Activated T-cell treated with anti-CD3 and anti-CD28 coated beads, Interleukin-2, amount 50 U/mL, for 24 hours (primary cell): ENCODE data around the gene ARHGAP33.
A peak's percentile ranks its signal among the peaks of the same experiment; 100 is the strongest.
"Not testable (repeated sequence)": the region's sequence is repeated elsewhere in the genome, so short reads cannot be mapped to it uniquely, and the experiment has no call there.

Experiments used
- DNase-seq: peaks from one replicate; pipeline ENCODE4 v3.0.0-alpha.2; 2020
- H3K27ac Mint-ChIP-seq: 2 replicates; pipeline ENCODE4 v1.8.0; 2020; ENCODE audit warnings: mild to moderate bottlenecking, mixed read lengths
- H3K27me3 Mint-ChIP-seq: 2 replicates; pipeline ENCODE4 v1.8.0; 2020; ENCODE audit warnings: mixed read lengths
- H3K36me3 Mint-ChIP-seq: 2 replicates; pipeline ENCODE4 v1.8.0; 2020; ENCODE audit warnings: low read depth, mixed read lengths
- H3K4me1 Mint-ChIP-seq: 2 replicates; pipeline ENCODE4 v1.8.0; 2020; ENCODE audit warnings: low read depth, mixed read lengths
- H3K4me3 Mint-ChIP-seq: 2 replicates; pipeline ENCODE4 v1.8.0; 2020; ENCODE audit warnings: mild to moderate bottlenecking, moderate library complexity, mixed read lengths
- H3K9me3 Mint-ChIP-seq: 2 replicates; pipeline ENCODE4 v1.8.0; 2020; ENCODE audit warnings: mixed read lengths

The ARHGAP33 gene

DNA sequence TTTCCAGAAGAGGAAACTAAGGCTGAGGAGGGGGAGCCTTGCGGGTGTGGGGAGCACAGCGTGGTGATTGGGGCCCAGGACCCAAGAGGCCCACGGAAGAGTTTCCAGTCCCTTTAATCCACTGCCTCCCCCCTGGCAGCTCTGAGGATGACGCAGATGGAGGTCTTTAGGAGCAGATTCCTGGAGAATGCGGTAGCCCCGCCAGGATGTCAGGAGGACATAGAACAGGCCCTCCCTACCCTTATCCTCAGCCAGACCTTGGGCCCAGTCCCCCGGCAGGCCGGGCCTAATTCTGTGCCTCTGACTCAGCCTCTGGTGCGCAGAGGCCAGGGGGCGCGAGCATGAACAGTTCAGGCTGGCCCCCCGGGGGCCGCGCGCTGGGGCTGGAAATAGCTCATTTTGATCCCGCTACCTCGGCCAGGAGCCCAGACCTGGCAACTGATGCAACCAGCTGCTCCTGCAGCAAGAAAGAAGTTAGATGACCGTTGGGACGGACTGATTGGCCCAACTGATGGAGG lies 18.1 kb upstream of the ARHGAP33 start:
- Mint-ChIP-seq H3K36me3 (peaks cover 66% of the 10 kb centered on the region), H3K27me3 (peaks cover 8% of the 10 kb centered on the region), H3K4me1 (peaks cover 36% of the 10 kb centered on the region), H3K9me3 (no peaks in the 10 kb centered on the region), H3K4me3 (peak overlapping the region; percentile 92), H3K27ac (peak overlapping the region; percentile 94)
- DNase-seq = no peak

GRCh38 chr19:35757749-35758608 lies 17.4 kb upstream of the ARHGAP33 start, which contains the start of gene PROSER3:
Gene PROSER3, plus strand, starts transcription at chr19:35758176. Its CDS starts 40 bp downstream, at chr19:35758216.
- Mint-ChIP-seq H3K27me3 (peaks cover 8% of the 10 kb centered on the region), H3K4me3 (peak within 1 kb of the TSS; percentile 92), H3K9me3 (no peaks in the 10 kb centered on the region), H3K36me3 (peaks cover 61% of the 10 kb centered on the region), H3K27ac (peak within 1 kb of the TSS; percentile 94), H3K4me1 (peaks cover 36% of the 10 kb centered on the region)
- DNase-seq = peak; percentile 98

DNA sequence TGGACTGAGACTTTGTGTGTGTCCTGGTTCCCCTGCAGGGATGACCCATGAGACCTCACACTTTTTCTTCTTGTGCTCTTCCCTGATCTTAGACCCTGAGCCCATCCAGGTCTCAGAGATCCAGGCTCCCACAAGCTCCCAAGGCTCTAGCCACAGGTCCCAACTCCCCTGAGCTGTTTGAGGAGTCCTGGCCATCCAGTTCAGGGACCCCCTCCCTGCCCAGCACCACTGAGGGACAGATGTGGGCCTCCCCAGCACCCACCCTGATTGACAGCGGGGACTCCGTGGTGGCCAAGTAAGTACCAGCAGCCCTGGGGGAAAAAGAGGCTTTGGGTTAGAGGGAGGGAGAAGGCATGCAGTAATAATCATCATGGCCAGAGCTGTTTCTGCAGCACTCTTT lies 15.7 kb upstream of the ARHGAP33 start:
- Mint-ChIP-seq H3K27ac (peak overlapping the region; percentile 50), H3K36me3 (peaks cover 56% of the 10 kb centered on the region), H3K9me3 (no peaks in the 10 kb centered on the region), H3K27me3 (peaks cover 8% of the 10 kb centered on the region), H3K4me3 (peak overlapping the region; percentile 92), H3K4me1 (peaks cover 35% of the 10 kb centered on the region)
- no peak for DNase-seq

GRCh38 chr19:35760711-35761349 lies 14.5 kb upstream of the ARHGAP33 start:
- no peak overlapping the region for H3K27ac Mint-ChIP-seq
- H3K36me3 Mint-ChIP-seq = peaks cover 59% of the 10 kb centered on the region
- DNase-seq = no peak
- peaks cover 6% of the 10 kb centered on the region for H3K27me3 Mint-ChIP-seq
- H3K4me1 Mint-ChIP-seq = peaks cover 30% of the 10 kb centered on the region
- H3K4me3 Mint-ChIP-seq = no peak overlapping the region
- no peaks in the 10 kb centered on the region for H3K9me3 Mint-ChIP-seq

DNA sequence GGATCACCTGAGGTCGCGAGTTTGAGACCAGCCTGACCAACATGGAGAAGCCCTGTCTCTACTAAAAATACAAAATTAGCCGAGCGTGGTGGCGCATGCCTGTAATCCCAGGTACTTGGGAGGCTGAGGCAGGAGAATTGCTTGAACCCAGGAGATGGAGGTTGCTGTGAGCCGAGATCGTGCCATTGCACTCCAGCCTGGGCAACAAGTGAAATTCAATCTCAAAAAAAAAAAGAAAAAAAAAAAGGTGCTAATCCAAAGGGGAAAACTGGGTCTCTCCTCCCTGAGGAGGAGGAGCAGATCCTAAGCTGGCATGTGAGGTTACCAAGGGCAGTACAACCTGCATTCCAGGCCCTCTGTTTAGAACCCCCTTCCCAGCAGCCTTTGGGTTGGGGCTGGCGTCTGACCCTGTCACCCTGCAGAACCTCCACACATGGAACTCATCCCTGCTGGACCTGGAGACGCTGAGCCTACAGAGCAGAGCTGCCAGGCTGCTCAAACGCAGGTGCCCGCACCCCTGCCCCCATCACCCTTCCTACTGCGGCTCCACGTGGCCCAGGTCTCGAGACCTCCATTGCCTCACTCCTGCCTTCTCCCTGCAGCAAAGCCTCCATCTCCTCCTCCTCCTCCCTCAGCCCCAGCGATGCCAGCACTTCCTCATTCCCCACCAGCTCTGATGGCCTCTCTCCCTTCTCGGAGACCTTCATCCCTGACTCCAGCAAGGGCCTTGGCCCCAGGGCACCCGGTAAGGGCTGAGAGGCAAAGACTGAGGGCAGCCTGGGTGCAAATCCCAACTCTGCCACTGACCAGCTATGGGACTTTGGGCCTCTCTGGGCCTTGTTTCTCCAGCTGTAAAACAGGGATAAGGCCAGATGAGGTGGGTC lies 10.7 kb upstream of the ARHGAP33 start:
- no peaks in the 10 kb centered on the region for H3K9me3 Mint-ChIP-seq
- H3K4me1 Mint-ChIP-seq = peaks cover 5% of the 10 kb centered on the region
- H3K4me3 Mint-ChIP-seq = no peak overlapping the region
- no peak for DNase-seq
- H3K27ac Mint-ChIP-seq = no peak overlapping the region
- H3K36me3 Mint-ChIP-seq = peaks cover 75% of the 10 kb centered on the region
- no peaks in the 10 kb centered on the region for H3K27me3 Mint-ChIP-seq

- no peak for DNase-seq
- Mint-ChIP-seq H3K9me3 (no peaks in the 10 kb centered on the region), H3K27me3 (no peaks in the 10 kb centered on the region), H3K4me3 (no peak overlapping the region), H3K4me1 (no peaks in the 10 kb centered on the region), H3K36me3 (peaks cover 66% of the 10 kb centered on the region), H3K27ac (no peak overlapping the region)
These were observed 8.7 kb upstream of the ARHGAP33 start for GRCh38 chr19:35766571-35767104.

- Mint-ChIP-seq H3K27ac (no peak overlapping the region), H3K4me3 (no peak overlapping the region), H3K36me3 (peaks cover 59% of the 10 kb centered on the region), H3K9me3 (no peaks in the 10 kb centered on the region), H3K27me3 (no peaks in the 10 kb centered on the region), H3K4me1 (no peaks in the 10 kb centered on the region)
- no peak for DNase-seq
These were observed 7.9 kb upstream of the ARHGAP33 start for GRCh38 chr19:35767288-35768081.

GRCh38 chr19:35768082-35768421 lies 7.3 kb upstream of the ARHGAP33 start:
- no peak for DNase-seq
- Mint-ChIP-seq H3K4me1 (no peaks in the 10 kb centered on the region), H3K9me3 (no peaks in the 10 kb centered on the region), H3K4me3 (no peak overlapping the region), H3K36me3 (peaks cover 59% of the 10 kb centered on the region), H3K27ac (no peak overlapping the region), H3K27me3 (no peaks in the 10 kb centered on the region)

DNA sequence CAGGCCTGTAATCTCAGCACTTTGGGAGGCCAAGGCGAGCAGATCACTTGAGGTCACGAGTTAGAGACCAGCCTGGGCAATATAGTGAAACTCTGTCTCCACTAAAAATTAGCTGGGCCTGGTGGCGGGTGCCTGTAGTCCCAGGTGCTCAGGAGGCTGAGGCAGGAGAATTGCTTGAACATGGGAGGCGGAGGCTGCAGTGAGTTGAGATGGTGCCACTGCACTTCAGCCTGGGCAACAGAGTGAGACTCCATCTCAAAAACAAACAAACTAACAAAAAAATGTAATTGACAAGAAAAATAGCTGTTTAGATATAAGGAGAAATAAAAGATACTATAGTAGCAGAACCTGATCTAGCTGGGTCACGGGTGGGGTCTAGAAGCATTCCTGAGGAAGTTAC lies 3.0 kb upstream of the ARHGAP33 start:
- H3K4me3 Mint-ChIP-seq, H3K9me3 Mint-ChIP-seq, DNase-seq, H3K27ac Mint-ChIP-seq, H3K4me1 Mint-ChIP-seq, H3K27me3 Mint-ChIP-seq: not testable (repeated sequence)
- peaks cover 27% of the 10 kb centered on the region for H3K36me3 Mint-ChIP-seq

DNA sequence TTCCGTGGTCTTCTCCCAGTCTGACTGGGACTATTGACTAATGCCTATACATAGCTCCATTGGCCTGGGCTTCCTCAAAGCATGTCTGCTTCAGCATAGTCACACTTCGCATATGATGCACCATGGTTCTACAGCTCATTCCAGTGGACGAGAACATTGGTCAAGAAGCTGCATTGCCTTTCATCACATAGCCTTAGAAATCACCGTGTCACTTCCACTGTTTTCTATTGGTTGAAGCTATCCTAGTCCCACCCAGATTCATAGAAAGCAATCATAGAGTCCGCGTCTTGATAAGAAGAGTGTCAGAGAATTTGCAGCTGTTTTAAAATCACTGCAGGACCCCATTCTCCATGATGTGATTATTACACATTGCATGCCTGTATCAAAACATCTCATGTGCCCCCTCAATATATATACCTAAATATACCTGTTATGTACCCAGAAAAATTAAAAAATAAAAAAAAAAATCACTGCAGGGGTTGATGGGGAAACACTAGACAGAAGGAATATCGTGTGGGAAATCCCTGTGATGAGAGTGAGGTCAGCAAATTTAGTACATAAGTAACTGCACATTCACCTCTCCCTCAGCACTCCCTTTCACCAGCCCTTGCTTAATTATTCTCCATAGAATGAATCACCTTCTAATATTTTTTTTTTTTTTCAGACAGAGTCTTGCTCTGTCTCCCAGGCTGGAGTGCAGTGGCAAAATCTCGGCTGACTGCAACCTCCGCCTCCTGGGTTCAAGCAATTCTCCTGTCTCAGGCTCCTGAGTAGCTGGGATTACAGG lies 2.2 kb upstream of the ARHGAP33 start:
- Mint-ChIP-seq H3K4me1 (peaks cover 10% of the 10 kb centered on the region), H3K9me3 (no peaks in the 10 kb centered on the region)

DNA sequence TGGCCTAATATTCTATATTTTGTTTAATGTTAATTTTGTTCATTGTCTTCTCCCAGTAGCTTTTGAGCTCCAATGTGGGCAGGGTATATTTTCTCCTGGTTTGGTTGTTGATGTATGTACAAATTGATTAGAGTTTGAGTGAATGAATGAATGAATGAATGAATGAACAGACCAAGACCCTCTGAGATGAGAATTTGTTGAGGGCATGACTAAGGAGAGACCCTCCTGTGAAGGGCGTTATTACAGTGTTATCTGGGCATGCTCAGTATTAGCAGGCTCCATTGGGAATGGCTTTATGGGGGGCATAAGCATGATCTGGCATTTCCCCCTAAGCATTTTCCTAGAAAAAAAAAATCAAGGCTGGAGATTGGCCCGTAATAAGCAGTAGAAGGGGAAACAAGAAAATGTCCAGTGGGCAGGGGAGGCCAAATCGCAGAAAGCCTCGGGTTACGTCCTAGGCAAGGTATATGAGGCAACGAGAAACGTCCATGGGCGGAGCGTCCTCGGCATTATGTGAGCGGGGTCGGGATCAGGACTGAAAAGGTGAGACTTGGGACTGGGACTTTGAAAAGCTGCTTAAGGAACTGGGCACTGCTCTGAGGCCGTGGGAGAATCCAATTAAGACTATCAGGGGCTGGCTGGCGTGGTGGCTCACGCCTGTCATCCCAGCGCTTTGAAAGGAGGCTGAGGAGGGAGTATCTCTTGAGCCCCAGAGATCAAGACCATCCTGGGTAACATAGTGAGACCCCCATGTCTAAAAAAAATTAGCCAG lies 904 bp upstream of the ARHGAP33 start:
- Mint-ChIP-seq H3K27me3 (no peaks in the 10 kb centered on the region), H3K4me1 (peaks cover 10% of the 10 kb centered on the region), H3K36me3 (peaks cover 10% of the 10 kb centered on the region), H3K9me3 (no peaks in the 10 kb centered on the region), H3K27ac (no peak overlapping the region), H3K4me3 (peak overlapping the region; percentile 73)
- no peak for DNase-seq

More for the DNA sequence above, 2.2 kb upstream of the ARHGAP33 start:
- H3K27me3 Mint-ChIP-seq = no peaks in the 10 kb centered on the region
- no peak for DNase-seq
- no peak overlapping the region for H3K4me3 Mint-ChIP-seq
- no peak overlapping the region for H3K27ac Mint-ChIP-seq
- peaks cover 19% of the 10 kb centered on the region for H3K36me3 Mint-ChIP-seq

DNA sequence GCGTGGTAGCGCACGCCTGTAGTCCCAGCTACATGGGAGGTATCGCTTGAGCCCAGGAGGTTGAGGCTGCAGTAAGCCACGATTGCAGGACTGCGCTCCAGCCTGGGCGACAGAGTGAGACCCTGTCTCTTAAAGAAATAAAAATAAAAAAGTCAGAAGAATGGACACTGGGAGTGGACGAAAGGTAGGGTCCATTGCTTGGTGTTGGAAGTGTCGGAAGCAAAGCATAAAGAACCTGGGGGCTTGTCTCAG lies 392 bp upstream of the ARHGAP33 start:
- DNase-seq = no peak
- Mint-ChIP-seq H3K27ac (no peak overlapping the region), H3K4me3 (peak overlapping the region; percentile 73), H3K9me3 (no peaks in the 10 kb centered on the region), H3K4me1 (peaks cover 10% of the 10 kb centered on the region), H3K27me3 (no peaks in the 10 kb centered on the region), H3K36me3 (peaks cover 6% of the 10 kb centered on the region)
